ENCODE data around the gene PIK3CD.

PIK3CD gene

DNA sequence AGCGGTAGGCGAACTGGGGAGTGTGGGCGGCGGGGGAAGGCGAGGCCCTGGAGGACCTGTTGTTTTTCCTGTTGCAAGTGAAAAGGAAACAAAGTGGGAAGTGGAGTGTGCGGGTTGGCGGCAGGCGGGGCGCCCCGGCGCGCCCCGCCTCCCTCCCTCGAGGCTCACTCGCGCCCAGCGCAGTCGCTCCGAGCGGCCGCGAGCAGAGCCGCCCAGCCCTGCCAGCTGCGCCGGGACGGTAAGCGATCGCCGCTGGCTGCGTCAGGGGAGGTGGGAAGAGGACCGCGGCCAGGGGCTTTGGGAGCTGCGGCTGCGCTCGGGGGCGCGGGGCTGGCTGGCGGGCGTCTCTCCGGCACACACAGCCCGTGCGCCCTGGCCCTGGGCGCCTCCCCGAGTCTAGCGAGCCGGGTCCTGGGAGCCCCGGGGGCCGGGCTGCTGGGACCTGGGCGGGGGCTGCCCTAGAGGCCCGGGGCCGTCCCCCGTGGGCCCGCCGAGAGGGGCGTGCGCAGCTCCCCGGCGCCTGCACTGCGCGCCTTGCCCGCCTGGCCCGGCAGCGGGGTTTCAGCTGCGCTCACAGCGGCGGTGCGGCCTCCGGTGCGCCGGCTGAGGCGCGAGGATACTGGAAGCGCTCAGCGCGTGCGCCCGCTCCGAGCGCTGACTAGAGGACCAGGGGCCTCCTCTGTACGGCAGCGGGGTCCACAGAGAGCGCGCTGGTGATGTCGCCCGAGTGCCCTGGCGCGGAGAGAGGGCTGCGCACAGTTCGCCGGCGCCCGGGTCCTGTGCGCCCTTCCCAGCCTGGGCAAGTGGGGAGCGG lies at the start of gene PIK3CD:
PIK3CD (plus strand) TSS at position 167 of the 814 bp plus-strand sequence. CDS start 58,725 bp downstream, outside the sequence.
- DNase-seq, result peak; percentile 24 to 37

DNA sequence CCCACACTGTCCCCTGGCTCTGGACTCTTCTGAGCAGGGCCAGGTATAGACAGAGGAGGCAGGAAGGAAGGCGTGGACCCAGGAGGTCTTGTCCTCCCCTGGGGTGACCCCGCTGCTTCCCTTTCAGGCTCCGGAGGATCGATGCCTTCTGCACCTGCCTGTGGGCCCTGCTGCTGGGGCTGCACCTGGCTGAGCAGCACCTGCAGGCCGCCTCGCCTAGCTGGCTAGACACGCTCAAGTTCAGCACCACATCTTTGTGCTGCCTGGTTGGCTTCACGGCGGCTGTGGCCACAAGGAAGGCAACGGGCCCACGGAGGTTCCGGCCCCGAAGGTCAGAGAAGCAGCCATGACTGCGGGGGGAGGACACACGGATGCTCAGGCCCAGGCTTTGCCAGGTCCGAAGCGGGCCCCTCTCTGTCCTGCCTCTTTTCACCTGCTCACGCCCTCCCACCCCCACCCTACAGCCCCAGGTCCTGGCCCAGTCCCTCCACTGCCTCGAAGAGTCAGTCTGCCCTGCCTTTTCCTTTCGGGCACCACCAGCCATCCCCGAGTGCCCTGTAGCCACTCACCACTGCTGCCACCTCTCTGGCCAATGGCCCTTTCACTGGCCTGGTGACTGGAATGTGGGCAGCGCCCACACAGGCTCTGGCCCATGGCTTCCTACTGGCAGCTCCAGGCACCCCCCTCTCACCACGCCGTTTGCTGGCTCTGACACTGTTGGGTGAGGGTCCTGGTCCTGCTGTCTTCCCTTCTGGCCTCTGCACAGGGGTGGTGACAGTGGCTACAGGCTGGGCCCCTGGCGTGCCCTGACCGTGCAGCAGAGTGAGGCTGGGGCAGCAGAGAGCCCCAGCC lies 49.4 kb upstream of the PIK3CD start:
- no peak for DNase-seq

DNA sequence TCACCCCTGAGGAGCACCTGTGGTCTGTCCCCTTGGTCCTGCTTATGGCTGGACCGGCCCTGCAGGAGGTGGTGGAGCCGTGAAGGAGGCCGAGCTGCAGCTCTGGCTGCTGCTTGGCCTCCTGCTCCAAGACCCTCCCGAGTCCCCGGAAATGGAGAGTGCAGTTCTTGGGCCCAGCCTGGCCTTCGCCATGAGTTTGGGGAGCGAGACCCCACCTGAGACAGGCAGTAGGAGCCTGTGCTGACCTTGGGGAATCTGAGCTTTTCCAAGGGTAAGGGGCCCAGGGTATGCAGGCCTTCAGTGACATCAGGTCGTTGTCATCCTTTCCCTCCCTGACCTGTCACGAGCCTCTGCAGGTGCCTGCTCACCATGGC lies 48.8 kb upstream of the PIK3CD start:
- DNase-seq, result no peak

DNA sequence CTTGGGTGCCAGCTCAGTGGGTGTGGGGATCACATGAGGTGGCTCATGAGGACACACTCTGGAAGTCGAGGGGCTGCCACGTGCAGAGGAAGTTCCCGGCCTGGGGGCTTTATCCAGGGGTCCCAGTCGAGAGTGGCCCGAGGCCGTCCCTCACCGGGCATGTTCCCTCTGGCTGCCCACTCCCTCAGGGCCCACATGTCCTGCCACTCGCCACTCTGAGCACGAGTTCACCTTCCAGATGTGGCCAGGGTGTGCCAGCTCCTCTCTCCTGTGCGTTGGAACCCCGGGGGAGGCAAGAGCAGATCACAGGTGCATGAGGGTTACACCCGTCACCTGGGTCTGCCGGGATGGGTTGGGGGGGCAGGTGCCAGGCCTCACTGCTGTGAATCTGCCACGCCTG lies 48.2 kb upstream of the PIK3CD start:
- no peak for DNase-seq

DNA sequence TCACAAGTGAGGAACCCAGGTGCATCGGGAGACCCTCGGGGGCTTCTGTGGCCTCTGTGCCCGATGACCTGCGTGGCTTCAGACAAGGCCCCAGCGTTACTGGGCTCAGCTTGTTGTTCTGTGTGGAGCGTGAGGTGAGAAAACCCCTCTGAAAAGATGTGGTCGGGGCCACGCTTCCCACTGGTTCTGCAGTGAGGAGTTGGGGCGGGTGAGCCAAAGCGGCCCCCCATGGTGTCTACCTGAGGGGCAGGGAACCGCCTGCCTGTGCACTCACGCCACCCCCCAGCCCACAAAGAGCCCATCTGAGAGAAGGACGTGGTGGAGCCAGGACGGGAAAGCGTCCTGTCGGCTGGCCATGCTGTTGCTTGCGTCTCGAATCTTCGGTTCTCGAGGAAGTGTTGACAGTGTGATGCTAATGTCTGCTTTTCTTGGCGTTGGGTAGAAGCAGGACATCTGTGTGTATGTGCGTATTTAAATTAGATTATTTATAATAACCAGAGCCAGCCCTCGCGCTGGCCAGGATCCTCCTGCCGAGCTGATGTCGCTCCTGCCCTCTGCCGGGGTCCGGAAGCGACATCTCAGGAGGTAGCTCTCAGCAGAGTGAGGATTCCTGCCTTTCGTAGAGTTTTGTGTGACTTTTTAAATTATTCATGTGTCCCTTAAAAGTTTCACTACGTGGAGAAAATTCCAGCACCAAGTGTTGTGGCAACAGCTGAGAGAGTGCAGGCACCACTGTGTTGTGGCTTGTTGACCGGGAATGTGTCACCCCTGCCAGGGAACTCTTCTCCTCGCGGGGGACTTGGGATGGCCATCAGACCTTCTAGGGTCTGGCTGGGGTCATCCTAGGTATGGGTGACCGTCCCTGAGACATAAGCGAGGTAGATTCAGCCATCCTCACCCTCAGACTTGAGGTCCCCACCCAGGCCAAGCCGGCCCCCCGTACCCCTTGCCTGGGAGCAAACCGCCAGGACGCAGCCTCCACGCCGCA lies 47.5 kb upstream of the PIK3CD start:
- no peak for DNase-seq

DNA sequence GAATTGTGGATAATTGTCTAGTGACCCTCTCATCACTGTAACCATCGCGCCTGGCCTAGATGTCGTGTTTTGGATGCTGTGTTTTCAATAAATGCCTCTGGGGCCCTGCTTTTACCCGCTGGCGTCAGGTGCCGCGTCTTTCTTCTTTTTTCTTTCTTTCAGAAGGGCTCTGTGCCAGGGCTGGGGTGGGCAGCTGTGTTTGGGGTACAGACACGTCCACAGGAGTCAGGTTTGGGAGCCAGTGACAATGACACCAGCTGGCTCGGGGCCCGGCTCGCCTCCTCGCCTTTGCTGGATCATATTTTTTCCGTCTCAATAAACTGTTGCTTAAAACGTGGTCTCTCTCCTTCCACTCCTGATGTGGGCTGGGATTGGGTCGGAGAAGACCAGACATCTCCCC lies 46.7 kb upstream of the PIK3CD start:
- no peak for DNase-seq

DNA sequence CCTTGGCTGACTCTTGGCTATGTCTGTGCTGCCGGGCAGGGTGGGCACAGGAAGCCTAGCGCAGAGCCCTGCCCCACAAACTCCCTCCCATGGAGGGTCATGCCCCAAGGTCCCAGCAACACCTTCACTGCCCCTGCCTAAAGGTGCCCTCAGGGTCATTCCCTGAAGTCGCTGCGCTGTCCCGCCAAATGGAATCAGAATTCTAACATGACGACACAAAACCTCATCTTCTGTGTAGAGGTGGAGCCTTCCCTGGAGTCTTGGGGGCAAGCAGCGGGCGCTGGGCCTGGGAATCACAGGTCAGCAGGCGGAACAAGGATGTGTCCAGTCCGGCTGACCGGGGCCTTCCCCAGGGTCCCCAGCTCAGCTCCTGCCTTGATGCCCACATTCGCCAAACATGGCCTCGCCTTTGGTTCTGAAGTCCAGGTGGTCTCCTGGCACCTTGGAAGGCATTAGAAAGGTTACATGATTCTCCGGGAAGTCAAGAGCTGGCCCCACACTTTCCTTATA lies 45.5 kb upstream of the PIK3CD start:
- no peak for DNase-seq

DNA sequence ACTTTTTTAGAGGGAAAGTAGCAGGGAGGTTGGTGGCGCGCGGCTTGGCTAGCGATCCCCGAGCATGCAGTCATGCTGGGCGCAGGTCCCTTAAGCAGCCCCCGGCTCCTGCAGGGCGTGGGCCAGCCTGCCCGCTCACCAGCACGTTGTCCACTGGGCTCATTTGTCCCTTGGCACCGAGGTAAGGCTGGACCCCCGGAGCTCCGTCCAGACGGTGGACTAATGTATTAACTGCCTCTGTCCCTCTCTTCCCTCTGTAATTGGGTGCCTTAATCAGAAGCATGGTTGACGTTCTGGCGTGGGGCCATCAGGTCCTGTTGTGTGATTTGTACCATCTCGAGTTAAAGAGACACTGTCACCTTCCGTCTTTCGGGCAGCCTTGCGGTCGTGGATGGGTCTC lies 45.1 kb upstream of the PIK3CD start:
- no peak for DNase-seq

DNA sequence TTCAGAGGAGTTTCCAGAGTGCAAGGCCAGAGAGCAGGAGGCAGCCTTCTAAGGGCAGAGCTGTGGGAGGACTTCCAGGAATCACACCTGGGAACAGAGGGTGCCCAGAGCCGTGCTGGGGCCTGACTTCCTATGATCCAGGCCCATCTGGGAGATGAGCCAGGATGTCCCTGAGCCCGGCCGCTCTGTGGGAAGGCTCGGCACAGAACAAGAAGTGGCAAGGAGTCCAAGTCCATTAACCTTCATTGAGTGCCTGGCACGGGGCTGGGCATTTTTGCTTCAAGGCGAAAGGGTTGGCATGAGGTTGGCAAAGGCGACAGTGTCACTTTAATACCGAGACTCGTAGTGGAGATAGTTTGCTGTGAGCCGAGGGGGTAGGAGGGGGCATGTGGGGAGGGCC lies 44.6 kb upstream of the PIK3CD start:
- no peak for DNase-seq

DNA sequence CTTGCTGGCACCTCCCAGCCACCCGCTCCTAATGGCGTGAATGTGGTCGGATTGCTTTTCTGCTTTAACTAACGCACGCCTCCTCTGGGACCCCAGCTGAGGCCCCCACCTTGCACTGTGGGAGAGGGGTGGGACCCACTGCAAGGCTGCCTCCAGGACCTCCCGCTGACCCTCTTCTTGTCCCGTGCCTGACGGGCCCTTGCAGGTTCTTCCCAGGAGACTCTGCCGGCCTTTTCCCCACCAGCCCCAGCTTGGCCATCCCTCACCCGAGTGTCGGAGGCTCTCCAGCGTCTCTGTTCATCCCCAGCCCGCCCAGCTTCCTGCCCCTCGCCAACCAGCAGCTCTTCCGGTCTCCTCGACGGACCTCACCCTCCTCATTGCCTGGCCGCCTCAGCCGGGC lies 44.2 kb upstream of the PIK3CD start:
- DNase-seq, result no peak

DNA sequence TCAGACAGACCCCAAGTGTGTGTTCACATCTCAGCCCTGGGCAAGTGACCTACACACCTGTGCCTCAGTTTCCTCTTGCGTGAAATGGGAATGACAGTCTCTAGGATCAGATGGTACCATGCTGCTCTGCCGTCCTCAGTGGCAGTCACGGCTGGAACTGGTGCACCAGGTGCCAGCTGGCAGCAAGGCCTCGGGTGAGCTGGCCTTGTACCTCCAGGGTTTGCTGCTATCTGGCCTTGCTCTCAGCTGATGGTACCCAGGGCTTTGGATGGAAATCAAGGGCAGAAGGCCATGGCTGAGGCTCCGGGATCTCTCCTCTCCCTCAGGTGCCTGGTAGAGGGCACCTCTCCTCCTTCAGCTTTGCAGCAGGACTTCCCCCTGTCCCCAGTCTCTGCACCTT lies 41.5 kb upstream of the PIK3CD start:
- DNase-seq, result no peak

DNA sequence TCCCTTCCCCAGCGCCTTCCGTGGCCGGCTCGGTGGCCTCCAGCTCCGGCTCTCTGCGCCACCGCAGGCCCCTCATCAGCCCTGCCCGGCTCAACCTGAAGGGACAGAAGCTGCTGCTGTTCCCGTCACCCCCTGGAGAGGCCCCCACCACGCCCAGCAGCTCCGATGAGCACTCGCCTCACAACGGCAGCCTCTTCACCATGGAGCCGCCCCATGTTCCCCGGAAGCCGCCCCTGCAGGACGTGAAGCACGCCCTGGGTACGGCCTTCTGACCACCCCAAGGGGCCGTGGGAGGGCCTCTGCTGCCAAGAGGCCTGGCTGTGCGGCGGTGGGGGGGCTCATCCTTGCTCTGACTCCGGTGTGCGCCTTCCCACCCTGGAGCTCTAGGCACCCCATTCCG lies 41.0 kb upstream of the PIK3CD start:
- DNase-seq, result no peak

DNA sequence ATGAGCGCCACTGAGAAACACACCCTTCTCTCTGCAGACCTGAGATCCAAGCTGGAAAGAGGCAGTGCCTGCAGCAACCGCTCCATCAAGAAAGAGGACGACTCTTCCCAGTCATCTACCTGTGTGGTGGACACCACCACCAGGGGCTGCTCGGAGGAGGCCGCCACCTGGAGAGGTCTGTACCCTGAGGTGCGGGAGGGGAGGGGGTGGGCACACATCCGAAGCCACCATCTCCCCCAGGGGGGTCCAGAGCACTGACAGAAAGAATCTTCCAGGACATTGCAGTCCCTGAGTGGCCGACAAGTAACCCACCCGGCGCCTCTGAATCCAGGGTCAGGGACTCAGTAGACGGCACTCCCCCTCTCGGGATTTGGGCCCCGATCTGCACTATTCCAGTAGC lies 39.8 kb upstream of the PIK3CD start:
- no peak for DNase-seq

DNA sequence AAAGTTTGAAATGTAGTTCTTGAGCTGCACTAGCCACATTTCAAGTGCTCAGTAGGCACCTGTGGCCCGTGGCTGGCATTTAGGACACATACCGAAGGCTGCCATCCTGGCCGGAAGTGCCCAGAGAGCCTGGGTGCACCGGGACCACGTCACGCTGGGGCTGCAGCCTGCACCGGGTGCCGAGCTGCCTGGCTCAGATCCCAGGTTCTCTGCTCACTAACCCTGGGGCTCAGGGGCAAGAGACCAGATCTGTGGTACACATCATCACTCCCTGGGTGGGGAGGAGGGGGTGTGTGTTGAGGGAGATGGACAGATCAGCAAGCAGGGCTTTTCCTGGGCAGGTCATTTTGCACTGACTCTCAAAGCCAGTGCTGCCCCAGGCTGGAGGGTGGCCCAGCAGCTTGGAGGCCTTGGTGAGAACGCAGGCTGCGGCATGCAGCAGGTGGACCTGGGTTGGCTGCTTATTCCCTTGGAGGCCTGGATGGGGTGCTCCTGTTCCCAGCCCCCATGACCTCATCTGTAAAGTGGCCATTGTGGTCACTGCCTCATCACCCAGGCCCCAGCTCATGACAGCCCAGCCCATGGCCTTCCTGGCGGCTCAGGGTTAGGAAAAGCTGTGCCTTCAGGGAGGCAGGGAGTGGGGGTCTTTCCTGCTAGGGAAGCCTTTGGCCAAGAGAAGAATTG lies 39.2 kb upstream of the PIK3CD start:
- no peak for DNase-seq

DNA sequence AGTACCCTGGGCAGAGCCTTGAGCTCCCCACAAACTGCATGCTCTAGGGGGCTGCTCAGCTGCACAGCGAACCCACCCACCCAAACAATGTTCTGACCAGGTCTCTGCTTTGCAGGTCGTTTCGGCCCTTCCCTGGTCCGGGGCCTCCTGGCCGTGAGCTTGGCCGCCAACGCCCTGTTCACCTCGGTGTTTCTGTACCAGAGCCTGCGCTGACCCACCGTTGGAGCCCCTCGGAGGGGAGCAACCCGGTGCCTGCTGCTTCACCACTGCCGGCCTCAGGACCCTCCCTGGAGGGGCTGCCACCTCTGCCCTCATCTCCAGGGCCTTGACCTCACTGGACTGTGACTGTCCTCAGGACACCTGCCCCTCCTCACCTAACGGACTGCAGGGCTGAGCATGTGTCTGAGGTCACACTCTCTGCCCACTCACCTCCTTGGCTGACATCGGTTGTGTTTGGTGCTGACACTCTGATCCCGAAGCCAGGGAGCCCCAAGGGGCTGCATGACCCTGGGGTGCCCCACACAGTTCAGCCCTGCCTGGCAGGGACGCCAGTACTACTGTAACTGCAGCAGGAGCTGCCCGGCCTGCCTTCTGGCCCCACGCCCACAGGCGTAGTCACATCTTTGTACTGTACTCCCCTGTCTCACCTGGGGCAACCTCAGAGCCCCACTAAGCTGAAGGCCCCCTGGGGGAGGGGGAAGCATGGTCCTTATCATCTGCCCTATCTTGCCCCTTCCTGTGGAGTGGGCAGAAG lies 38.5 kb upstream of the PIK3CD start:
- DNase-seq, result no peak

DNA sequence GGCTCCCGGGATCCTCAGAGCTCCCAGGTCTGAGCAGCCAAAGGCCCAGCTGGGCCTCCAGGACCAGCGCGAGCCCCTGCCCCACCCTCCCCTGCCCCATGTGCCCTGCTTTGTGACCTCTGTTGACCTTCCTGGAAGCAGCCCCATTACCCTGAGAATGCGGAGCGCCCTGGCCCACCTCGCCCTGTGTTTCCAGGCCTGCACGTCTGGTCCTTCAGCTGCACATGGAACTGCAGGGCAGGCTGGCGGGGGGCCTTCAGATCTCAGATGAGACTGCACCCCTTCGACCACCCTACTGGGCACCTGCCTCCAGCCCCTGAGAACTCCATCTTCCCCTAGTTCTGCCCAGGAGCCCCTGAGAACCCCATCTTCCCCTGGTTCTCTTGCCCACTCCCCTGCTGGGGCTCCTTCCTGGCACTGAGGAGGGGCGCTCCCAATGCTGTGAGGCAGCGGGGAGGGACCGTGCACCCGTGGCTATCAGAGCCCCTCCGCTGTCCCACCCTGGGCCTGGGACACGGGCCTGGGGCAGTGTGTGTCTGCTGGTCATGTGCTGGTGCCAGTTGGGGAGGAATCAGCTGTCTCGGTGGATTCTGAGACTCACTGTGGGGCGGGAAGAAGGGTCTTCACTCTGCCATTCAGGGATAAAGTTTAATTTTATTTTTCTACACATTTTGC lies 37.8 kb upstream of the PIK3CD start:
- no peak for DNase-seq

DNA sequence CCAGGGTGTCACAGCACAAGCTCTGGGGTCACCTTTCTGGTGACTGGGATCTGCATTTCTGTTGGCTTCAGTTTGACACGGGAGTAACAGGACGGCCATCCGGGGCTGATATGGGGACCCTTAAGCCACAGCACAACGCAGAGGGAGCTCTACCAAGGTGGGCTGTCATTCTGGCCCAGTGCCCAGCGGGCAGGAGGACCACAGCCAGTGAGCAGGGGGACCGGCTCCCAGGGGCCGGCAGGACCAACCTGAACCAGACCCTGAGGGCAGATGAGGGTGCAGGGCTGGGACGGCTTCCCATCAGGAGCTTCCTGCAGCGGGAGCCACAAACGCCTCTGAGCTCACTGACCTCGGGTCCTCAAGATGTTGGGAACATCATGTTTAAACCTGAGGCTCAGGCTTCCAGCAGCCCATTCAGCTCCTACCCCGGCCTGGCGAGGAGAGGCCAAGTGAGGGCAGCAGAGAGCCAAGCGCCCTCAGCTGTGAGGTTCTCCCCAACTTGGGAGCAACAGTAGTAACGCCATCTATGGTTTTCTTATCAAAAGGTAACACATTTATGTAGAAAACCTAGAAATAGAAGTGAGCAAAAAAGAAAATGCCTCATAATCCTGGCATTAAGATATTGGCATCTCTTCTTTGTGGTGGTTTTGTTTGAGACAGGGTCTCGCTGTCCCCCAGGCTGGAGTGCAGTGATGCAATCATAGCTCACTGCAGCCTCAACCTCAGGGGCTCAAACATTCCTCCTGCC lies 36.0 kb upstream of the PIK3CD start:
- peak; percentile 47 for DNase-seq

DNA sequence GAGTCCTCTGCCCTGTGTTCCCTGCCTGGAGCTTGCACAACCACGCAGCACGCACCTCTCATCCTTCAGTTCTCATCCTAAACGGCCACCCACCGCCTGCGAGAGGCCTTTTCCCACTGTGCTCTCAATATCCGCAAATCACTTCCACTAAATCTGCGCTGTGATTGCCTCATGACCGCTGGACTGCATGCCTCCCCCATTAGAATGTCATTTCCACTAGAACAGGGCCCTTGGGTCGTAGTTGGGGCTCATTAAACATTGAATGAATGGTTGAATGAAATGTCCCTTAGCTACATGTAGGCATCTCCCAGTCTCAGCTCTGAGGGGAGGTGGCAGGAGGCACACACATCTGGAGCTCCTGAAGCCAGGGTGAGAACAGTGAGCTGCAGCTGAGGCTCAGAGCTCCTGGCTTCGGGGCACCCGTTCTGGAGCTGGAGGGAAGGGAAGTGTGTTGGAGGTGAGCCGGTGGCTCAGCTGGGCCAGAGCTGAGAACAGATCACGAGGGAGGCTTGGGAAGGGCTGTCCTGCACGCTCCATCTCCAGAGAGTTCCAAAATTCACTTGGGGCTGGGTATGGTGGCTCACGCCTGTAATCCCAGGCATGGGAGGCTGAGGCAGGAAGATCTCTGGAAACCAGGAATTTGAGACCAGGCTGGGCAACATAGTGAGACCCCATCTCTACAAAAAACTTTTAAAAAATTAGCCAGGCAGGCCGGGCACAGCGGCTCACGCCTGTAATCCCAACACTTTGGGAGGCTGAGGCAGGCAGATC lies 32.4 kb upstream of the PIK3CD start:
- no peak for DNase-seq

DNA sequence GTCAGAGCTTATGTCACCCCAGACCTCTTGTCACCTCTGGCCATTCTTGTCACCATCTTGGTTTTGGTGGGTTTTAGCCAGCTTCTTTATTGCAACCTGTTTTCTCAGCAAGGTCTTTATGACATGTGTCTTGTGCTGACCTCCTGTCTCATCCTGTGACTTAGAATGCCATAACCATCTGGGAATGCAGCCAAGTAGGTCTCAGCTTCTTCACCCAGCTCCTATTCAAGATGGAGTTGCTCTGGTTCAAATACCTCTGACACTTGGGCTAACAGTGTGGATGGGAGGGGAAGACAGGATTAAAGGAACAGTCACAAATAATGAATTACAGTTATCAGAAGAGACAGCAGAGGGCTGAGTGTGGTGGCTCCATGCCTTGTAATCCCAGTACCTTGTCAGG lies 30.5 kb upstream of the PIK3CD start:
- no peak for DNase-seq
